Measurements from ENCODE around the gene RBBP9. TPM values are rescaled to one million over a fixed set of nuclear protein-coding genes. Genes with fewer than 3 reads are reported as not detected.
A peak's percentile ranks its signal among the peaks of the same experiment; 100 is the strongest.
"Not testable (repeated sequence)": the region's sequence is repeated elsewhere in the genome, so short reads cannot be mapped to it uniquely, and the experiment has no call there.

The RBBP9 gene
- total RNA-seq, 2 donors from 2014 or later: 12.2 to 18.3 TPM

DNA sequence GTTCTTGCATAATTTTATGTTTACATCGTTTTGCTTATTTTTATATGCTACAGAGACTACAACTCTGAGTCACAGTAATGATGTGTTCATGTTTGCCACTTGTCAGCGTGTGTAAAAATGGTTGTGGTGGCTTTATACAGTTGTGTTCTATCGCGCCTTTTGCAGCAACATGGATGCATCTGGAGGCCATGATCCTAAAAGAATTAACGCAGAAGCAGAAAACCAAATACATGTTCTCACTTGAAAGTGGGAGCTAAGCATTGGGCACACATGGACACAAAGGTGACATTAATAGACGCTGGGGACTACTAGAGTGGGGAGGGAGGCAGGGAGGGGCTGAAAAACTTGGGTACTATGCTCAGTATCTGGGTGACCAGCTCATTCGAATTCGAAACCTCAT, 9.7 kb upstream of the RBBP9 start:
- DNase-seq (ENCODE audit: low spot score) (no peak), ATAC-seq (ENCODE audit: insufficient number of reproducible peaks, low FRiP score, low read depth) (no peak)
- Histone ChIP-seq H3K9me3 (no peaks in the 10 kb centered on the region), H3K36me3 (no peaks in the 10 kb centered on the region), H3K27ac (peak overlapping the region; percentile 97 to 98), H3K4me1 (ENCODE audit: control insufficient read depth in 1 of 2, low read depth in 2 of 2) (peaks cover 5 to 9% of the 10 kb centered on the region in 2 donors), H3K4me3 (peak overlapping the region; percentile 78), H3K27me3 (replicated peaks; ENCODE audit: insufficient read depth) (no peaks in the 10 kb centered on the region)
- no peak for TF ChIP-seq CTCF (IDR thresholded peaks at IDR 0.05)

DNA sequence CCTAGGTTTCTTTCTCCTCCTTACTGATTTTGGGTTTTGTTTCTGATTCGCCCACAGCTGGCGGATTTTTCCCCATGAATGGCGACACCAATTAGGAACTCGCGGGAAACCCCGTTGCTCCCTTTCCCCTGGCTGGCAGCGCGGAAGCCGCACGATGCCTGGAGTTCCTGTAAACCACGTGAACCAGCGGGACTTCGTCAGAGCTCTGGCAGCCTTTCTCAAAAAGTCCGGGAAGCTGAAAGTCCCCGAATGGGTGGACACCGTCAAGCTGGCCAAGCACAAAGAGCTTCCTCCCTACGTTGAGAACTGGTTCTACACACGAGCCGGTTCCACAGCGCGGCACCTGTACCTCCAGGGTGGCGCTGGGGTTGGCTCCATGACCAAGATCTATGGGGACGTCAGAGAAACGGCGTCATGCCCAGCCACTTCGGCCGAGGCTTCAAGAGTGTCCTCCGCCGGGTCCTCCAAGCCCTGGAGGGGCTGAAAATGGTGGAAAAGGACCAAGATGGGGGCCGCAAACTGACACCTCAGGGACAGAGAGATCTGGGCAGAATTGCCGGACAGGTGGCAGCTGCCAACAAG, 7.5 kb upstream of the RBBP9 start:
- ATAC-seq (ENCODE audit: insufficient number of reproducible peaks, low FRiP score, low read depth) (no peak), DNase-seq (ENCODE audit: low spot score) (peak; percentile 5)
- Histone ChIP-seq H3K36me3 (no peaks in the 10 kb centered on the region), H3K4me1 (ENCODE audit: control insufficient read depth in 1 of 2, low read depth in 2 of 2) (peaks cover 5 to 9% of the 10 kb centered on the region in 2 donors), H3K27ac (peak overlapping the region; percentile 51), H3K27me3 (replicated peaks; ENCODE audit: insufficient read depth) (no peaks in the 10 kb centered on the region), H3K9me3 (no peaks in the 10 kb centered on the region), H3K4me3 (peak overlapping the region; percentile 51)
- no peak for TF ChIP-seq CTCF (IDR thresholded peaks at IDR 0.05)

DNA sequence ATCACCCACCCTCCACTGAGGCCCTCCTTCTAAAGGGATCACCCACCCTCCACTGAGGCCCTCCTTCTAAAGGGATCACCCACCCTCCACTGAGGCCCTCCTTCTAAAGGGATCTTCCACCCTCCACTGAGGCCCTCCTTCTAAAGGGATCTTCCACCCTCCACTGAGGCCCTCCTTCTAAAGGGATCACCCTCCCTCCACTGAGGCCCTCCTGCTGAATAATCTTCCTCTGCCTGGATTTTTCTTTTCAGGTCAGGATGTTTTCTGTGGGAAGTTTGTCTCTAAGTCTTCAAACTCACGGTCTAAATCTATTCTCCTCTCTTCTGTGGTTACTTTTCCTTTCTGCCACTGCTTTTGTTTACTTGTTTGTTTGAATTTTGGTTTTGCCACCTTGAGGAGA, 4.6 kb upstream of the RBBP9 start:
- not testable (repeated sequence) for H3K27ac ChIP-seq; ATAC-seq (ENCODE audit: insufficient number of reproducible peaks, low FRiP score, low read depth); H3K9me3 ChIP-seq

GRCh38 chr20:18497603-18498002, 578 bp upstream of the RBBP9 start:
- no peaks in the 10 kb centered on the region for H3K9me3 ChIP-seq
- peaks cover 7 to 12% of the 10 kb centered on the region in 2 donors for H3K4me1 ChIP-seq (ENCODE audit: control insufficient read depth in 1 of 2, low read depth in 2 of 2)
- no peaks in the 10 kb centered on the region for H3K27me3 ChIP-seq (replicated peaks; ENCODE audit: insufficient read depth)
- peak overlapping the region; percentile 84 for H3K4me3 ChIP-seq
- ATAC-seq (ENCODE audit: insufficient number of reproducible peaks, low FRiP score, low read depth) (no peak), DNase-seq (ENCODE audit: low spot score) (no peak)
- peak overlapping the region; percentile 42 to 52 for H3K27ac ChIP-seq
- no peak for TF ChIP-seq CTCF (IDR thresholded peaks at IDR 0.05)
- no peaks in the 10 kb centered on the region for H3K36me3 ChIP-seq

More for the DNA sequence above, 4.6 kb upstream of the RBBP9 start:
- H3K27me3 ChIP-seq (replicated peaks; ENCODE audit: insufficient read depth); H3K36me3 ChIP-seq; H3K4me1 ChIP-seq (ENCODE audit: control insufficient read depth in 1 of 2, low read depth in 2 of 2); H3K4me3 ChIP-seq; DNase-seq (ENCODE audit: low spot score): not testable (repeated sequence)

DNA sequence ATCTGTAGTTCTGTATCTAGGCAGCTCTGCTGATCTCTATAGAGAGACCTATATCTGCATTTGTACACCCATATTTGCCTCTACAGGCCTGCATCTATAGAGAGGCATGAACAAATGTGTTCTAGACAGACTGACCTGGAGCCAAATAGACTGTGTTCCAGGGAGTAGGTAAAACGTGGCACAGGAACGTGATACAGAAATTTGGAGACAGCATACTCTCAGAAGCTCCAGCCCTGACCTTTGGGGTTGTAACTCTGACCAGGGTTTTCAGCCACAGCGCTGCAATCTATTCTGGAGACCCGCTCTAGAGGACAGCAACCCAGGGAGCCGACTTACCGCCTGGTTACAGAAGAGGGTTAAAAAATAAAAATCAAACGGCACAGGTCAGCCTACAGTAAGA, 983 bp downstream of the RBBP9 start:
- no peak for TF ChIP-seq CTCF (IDR thresholded peaks at IDR 0.05)
- ATAC-seq (ENCODE audit: insufficient number of reproducible peaks, low FRiP score, low read depth): no peak

DNA sequence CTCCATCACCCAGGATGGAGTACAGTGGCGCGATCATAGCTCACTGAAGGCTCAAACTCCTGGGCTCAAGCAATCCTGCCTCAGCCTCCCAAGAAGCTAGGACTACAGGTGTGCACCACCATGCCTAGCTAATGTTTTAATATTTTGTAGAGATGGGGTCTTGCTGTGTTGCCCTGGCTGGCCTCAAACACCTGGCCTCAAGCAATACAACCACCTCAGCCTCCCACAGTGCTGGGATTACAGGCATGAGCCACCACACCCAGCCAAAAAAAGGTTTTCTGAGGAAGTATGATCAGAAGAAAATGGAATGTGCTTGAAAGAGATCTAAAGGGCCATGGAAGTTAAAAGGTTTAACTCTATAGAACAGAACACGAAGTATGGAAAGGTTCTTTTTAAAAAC, 8.7 kb downstream of the RBBP9 start:
- H3K4me3 ChIP-seq: no peak overlapping the region
- no peaks in the 10 kb centered on the region for H3K9me3 ChIP-seq
- peaks cover 29% of the 10 kb centered on the region for H3K36me3 ChIP-seq
- no peaks in the 10 kb centered on the region for H3K27me3 ChIP-seq (replicated peaks; ENCODE audit: insufficient read depth)
- TF ChIP-seq CTCF (IDR thresholded peaks at IDR 0.05): no peak
- no peak overlapping the region for H3K27ac ChIP-seq
- DNase-seq (ENCODE audit: low spot score) (no peak), ATAC-seq (ENCODE audit: insufficient number of reproducible peaks, low FRiP score, low read depth) (no peak)
- no peaks in the 10 kb centered on the region for H3K4me1 ChIP-seq (ENCODE audit: control insufficient read depth in 1 of 2, low read depth in 2 of 2)

More for the DNA sequence above, 983 bp downstream of the RBBP9 start:
- no peaks in the 10 kb centered on the region for H3K9me3 ChIP-seq
- peak overlapping the region; percentile 84 for H3K4me3 ChIP-seq
- DNase-seq (ENCODE audit: low spot score): no peak
- no peaks in the 10 kb centered on the region for H3K36me3 ChIP-seq
- peak overlapping the region in 1 of 2 donors; percentile 52 for H3K27ac ChIP-seq
- H3K4me1 ChIP-seq (ENCODE audit: control insufficient read depth in 1 of 2, low read depth in 2 of 2): peaks cover 7 to 12% of the 10 kb centered on the region in 2 donors
- H3K27me3 ChIP-seq (replicated peaks; ENCODE audit: insufficient read depth): no peaks in the 10 kb centered on the region
